HepG2 (cell line): ENCODE results near the gene RSAD1. TPM values are rescaled to one million over a fixed set of nuclear protein-coding genes. Genes with fewer than 3 reads are reported as not detected.

ENCODE experiments used
- DNMT3B ChIP-seq: conservative IDR thresholded peaks from 2 replicates; pipeline ENCODE4 v1.6.1; 2016; ENCODE audit warnings: missing biosample characterization, control low read depth
- FOXA1 ChIP-seq, 2 experiments: fragments of 450-650 bp in 1 of 2; sonication (generic) in 1 of 2; formaldehyde crosslinking in 1 of 2; IDR thresholded peaks; 2 replicates each; pipeline versions ENCODE4 v1.4.0 to v1.6.1; 2016 to 2020; ENCODE audit warnings: missing genetic modification reagents in 1 of 2
- GFI1 ChIP-seq: sonication (generic); formaldehyde crosslinking; IDR thresholded peaks from 2 replicates; pipeline ENCODE4 v1.5.0; 2020; ENCODE audit warnings: missing genetic modification reagents, mild to moderate bottlenecking, borderline replicate concordance
- LCORL ChIP-seq, 2 experiments: fragments of 450-650 bp in 1 of 2; sonication (generic) in 1 of 2; formaldehyde crosslinking in 1 of 2; IDR thresholded peaks; 2 replicates each; pipeline versions ENCODE4 v1.5.0 to v1.6.1; 2017 to 2020; ENCODE audit warnings: antibody characterized with exemption in 1 of 2, missing genetic modification reagents in 1 of 2
- ZNF768 ChIP-seq: sonication (generic); formaldehyde crosslinking; IDR thresholded peaks from 2 replicates; pipeline ENCODE4 v1.4.0; 2020; ENCODE audit warnings: missing genetic modification reagents
- ZNF777 ChIP-seq: sonication (generic); formaldehyde crosslinking; IDR thresholded peaks from 2 replicates; pipeline ENCODE4 v1.4.0; 2020; ENCODE audit warnings: missing genetic modification reagents
- polyA plus RNA-seq, 8 experiments: library from polyadenylated mRNA; depleted of rRNA in 3 of 8; stranded (reverse) in 7 of 8; unstranded in 1 of 8; fragments of >200 nt; fragmentation: Illumina TruSeq in 4 of 8; extraction: Trizol in 4 of 8; gene quantifications; 2 replicates each; pipeline versions ENCODE4 v1.2.1 to v1.2.3, GENCODE V29; 2011 to 2016; ENCODE audit warnings: low read depth in 4 of 8, missing spikeins in 1 of 8, mixed read lengths in 1 of 8; ENCODE audit not compliant: insufficient read depth in 1 of 8
- total RNA-seq, 5 experiments: library from RNA; depleted of rRNA; stranded (reverse); fragments of >200 nt; fragmentation: Illumina TruSeq; extraction: Trizol; gene quantifications; 2 replicates each; pipeline ENCODE4 v1.2.3, GENCODE V29; 2016; ENCODE audit warnings: low read depth in 1 of 5
- TF ChIP-seq, protein P1 (sequence below): sonication (generic); formaldehyde crosslinking; conservative IDR thresholded peaks from 2 replicates; pipeline ENCODE4 v1.4.0; 2020; ENCODE audit warnings: missing genetic modification reagents
- TF ChIP-seq, protein P2 (sequence below): sonication (generic); formaldehyde crosslinking; IDR thresholded peaks from 2 replicates; pipeline ENCODE4 v1.4.0; 2020; ENCODE audit warnings: mild to moderate bottlenecking, low read depth, missing genetic modification reagents
- TF ChIP-seq, protein P3 (sequence below): sonication (generic); formaldehyde crosslinking; conservative IDR thresholded peaks from 2 replicates; pipeline ENCODE4 v1.8.0; 2022; ENCODE audit warnings: low read depth, missing genetic modification reagents
- TF ChIP-seq, protein P4 (sequence below): fragments of 450-650 bp; IDR thresholded peaks from 2 replicates; pipeline ENCODE4 v1.6.1; 2017; ENCODE audit warnings: mild to moderate bottlenecking
- TF ChIP-seq, protein P5 (sequence below): sonication (generic); formaldehyde crosslinking; IDR thresholded peaks from 2 replicates; pipeline ENCODE4 v1.8.0; 2022; ENCODE audit warnings: missing genetic modification reagents, mild to moderate bottlenecking, inconsistent platforms, borderline replicate concordance
- TF ChIP-seq, protein P6 (sequence below): sonication (generic); formaldehyde crosslinking; IDR thresholded peaks from 2 replicates; pipeline ENCODE4 v1.5.0; 2020; ENCODE audit warnings: mild to moderate bottlenecking, missing genetic modification reagents
- TF ChIP-seq, protein P7 (sequence below): sonication (generic); formaldehyde crosslinking; IDR thresholded peaks from 2 replicates; pipeline ENCODE4 v1.4.0; 2020; ENCODE audit warnings: missing genetic modification reagents, borderline replicate concordance

Gene RSAD1
- total and polyA plus RNA-seq, 2 of the 13 experiments (the other 11 are each of a cell fraction or from before 2014, with no cell fraction given) = 22.7 to 27.7 TPM

DNA sequence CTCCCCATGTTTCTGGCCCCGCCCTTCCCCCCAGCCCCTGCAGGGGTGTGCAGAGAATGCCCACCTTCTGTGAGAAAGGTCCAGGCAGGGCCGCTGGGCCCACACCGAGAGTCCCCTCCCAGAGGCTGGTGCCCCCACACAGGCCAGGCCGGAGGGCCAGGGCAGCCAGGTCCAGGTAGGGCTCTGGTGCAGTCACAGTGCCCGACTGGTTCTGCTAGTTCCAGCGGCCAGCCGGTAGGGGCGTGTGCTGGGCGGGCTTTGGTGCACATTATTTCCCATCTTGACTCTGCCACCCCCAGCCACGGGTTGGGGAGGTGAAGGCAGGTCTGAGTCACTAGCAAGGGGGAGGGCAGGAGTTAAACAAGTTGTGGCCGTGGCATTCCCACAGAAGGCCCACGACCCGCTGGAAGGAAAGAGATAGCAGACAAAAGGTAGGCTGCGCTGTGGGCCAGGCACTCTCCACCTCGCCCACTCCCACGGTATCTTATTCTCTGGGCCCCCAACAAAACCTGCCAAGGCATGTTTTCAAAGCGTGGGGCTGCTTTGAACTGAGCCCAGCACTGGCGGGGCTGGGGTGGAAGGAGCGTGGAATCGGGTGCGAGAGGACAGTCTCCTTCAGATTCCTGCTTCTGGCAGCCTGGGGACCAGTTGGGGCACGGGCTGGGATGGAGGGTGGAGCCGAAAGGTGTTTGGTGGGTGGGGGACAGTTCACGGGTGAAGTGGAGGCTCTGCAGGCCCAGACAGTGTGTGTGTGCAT is 55.7 kb downstream of the RSAD1 start (continued):
- TF ChIP-seq, protein P1, sequence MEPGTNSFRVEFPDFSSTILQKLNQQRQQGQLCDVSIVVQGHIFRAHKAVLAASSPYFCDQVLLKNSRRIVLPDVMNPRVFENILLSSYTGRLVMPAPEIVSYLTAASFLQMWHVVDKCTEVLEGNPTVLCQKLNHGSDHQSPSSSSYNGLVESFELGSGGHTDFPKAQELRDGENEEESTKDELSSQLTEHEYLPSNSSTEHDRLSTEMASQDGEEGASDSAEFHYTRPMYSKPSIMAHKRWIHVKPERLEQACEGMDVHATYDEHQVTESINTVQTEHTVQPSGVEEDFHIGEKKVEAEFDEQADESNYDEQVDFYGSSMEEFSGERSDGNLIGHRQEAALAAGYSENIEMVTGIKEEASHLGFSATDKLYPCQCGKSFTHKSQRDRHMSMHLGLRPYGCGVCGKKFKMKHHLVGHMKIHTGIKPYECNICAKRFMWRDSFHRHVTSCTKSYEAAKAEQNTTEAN = no peak
- TF ChIP-seq, protein P2, sequence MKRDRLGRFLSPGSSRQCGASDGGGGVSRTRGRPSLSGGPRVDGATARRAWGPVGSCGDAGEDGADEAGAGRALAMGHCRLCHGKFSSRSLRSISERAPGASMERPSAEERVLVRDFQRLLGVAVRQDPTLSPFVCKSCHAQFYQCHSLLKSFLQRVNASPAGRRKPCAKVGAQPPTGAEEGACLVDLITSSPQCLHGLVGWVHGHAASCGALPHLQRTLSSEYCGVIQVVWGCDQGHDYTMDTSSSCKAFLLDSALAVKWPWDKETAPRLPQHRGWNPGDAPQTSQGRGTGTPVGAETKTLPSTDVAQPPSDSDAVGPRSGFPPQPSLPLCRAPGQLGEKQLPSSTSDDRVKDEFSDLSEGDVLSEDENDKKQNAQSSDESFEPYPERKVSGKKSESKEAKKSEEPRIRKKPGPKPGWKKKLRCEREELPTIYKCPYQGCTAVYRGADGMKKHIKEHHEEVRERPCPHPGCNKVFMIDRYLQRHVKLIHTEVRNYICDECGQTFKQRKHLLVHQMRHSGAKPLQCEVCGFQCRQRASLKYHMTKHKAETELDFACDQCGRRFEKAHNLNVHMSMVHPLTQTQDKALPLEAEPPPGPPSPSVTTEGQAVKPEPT (CRISPR knock-in tag) = 0 out of 2 replicates have a peak, but pooled peaks have one; percentile 41
- peak; percentile 44; the same call in 1 of the 2 replicates for TF ChIP-seq GFI1 (CRISPR knock-in tag)
- TF ChIP-seq, protein P3, sequence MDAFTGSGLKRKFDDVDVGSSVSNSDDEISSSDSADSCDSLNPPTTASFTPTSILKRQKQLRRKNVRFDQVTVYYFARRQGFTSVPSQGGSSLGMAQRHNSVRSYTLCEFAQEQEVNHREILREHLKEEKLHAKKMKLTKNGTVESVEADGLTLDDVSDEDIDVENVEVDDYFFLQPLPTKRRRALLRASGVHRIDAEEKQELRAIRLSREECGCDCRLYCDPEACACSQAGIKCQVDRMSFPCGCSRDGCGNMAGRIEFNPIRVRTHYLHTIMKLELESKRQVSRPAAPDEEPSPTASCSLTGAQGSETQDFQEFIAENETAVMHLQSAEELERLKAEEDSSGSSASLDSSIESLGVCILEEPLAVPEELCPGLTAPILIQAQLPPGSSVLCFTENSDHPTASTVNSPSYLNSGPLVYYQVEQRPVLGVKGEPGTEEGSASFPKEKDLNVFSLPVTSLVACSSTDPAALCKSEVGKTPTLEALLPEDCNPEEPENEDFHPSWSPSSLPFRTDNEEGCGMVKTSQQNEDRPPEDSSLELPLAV = no peak
- TF ChIP-seq ZNF768 = no peak
- TF ChIP-seq, protein P4, sequence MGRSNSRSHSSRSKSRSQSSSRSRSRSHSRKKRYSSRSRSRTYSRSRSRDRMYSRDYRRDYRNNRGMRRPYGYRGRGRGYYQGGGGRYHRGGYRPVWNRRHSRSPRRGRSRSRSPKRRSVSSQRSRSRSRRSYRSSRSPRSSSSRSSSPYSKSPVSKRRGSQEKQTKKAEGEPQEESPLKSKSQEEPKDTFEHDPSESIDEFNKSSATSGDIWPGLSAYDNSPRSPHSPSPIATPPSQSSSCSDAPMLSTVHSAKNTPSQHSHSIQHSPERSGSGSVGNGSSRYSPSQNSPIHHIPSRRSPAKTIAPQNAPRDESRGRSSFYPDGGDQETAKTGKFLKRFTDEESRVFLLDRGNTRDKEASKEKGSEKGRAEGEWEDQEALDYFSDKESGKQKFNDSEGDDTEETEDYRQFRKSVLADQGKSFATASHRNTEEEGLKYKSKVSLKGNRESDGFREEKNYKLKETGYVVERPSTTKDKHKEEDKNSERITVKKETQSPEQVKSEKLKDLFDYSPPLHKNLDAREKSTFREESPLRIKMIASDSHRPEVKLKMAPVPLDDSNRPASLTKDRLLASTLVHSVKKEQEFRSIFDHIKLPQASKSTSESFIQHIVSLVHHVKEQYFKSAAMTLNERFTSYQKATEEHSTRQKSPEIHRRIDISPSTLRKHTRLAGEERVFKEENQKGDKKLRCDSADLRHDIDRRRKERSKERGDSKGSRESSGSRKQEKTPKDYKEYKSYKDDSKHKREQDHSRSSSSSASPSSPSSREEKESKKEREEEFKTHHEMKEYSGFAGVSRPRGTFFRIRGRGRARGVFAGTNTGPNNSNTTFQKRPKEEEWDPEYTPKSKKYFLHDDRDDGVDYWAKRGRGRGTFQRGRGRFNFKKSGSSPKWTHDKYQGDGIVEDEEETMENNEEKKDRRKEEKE = no peak
- TF ChIP-seq, protein P5, sequence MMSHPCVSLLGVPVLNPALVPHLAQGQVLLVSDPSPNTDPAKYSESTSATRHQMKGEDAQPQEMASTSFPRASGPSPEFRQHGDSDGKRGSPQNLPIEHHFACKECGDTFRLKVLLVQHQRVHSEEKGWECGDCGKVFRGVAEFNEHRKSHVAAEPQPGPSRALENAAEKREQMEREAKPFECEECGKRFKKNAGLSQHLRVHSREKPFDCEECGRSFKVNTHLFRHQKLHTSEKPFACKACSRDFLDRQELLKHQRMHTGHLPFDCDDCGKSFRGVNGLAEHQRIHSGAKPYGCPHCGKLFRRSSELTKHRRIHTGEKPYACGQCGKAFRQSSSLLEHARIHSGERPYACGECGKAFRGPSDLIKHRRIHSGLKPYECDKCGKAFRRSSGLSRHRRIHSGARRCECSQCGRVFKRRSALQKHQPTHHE (CRISPR knock-in tag) = no peak
- TF ChIP-seq, protein P6, sequence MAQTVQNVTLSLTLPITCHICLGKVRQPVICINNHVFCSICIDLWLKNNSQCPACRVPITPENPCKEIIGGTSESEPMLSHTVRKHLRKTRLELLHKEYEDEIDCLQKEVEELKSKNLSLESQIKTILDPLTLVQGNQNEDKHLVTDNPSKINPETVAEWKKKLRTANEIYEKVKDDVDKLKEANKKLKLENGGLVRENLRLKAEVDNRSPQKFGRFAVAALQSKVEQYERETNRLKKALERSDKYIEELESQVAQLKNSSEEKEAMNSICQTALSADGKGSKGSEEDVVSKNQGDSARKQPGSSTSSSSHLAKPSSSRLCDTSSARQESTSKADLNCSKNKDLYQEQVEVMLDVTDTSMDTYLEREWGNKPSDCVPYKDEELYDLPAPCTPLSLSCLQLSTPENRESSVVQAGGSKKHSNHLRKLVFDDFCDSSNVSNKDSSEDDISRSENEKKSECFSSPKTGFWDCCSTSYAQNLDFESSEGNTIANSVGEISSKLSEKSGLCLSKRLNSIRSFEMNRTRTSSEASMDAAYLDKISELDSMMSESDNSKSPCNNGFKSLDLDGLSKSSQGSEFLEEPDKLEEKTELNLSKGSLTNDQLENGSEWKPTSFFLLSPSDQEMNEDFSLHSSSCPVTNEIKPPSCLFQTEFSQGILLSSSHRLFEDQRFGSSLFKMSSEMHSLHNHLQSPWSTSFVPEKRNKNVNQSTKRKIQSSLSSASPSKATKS (CRISPR knock-in tag) = no peak
- TF ChIP-seq ZNF777 (CRISPR knock-in tag) = no peak
- TF ChIP-seq DNMT3B (CRISPR knock-in tag) = no peak
- no peak for TF ChIP-seq FOXA1 (IDR thresholded peaks at IDR 0.05)
- no peak for TF ChIP-seq FOXA1 (CRISPR knock-in tag; IDR thresholded peaks at IDR 0.05)
- TF ChIP-seq, protein P7, sequence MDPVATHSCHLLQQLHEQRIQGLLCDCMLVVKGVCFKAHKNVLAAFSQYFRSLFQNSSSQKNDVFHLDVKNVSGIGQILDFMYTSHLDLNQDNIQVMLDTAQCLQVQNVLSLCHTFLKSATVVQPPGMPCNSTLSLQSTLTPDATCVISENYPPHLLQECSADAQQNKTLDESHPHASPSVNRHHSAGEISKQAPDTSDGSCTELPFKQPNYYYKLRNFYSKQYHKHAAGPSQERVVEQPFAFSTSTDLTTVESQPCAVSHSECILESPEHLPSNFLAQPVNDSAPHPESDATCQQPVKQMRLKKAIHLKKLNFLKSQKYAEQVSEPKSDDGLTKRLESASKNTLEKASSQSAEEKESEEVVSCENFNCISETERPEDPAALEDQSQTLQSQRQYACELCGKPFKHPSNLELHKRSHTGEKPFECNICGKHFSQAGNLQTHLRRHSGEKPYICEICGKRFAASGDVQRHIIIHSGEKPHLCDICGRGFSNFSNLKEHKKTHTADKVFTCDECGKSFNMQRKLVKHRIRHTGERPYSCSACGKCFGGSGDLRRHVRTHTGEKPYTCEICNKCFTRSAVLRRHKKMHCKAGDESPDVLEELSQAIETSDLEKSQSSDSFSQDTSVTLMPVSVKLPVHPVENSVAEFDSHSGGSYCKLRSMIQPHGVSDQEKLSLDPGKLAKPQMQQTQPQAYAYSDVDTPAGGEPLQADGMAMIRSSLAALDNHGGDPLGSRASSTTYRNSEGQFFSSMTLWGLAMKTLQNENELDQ (CRISPR knock-in tag) = no peak
- TF ChIP-seq LCORL (IDR thresholded peaks at IDR 0.05) = no peak
- TF ChIP-seq LCORL (CRISPR knock-in tag; IDR thresholded peaks at IDR 0.05) = no peak
